Cardiac muscle cell (in vitro differentiated cells and primary cell): ENCODE measurements around the gene DPF3. TPM values are rescaled to one million over a fixed set of nuclear protein-coding genes. Genes with fewer than 3 reads are reported as not detected.

ENCODE experiments used
- DNase-seq, 2 donors: peaks; one replicate each; pipeline versions ENCODE4 v3.0.0 to v3.0.0-alpha.2; 2010 to 2017; ENCODE audit warnings: low read depth in 1 of 2, low spot score in 1 of 2
- H3K27ac ChIP-seq: fragments of 200-600 bp; sonication (generic); 2 replicates; pipeline ENCODE4 v1.5.1; 2016
- H3K27me3 ChIP-seq: fragments of 200-600 bp; sonication (generic); 2 replicates; pipeline ENCODE4 v1.6.0; 2016; ENCODE audit warnings: control low read depth
- H3K36me3 ChIP-seq: fragments of 200-600 bp; sonication (generic); 2 replicates; pipeline ENCODE4 v1.5.1; 2016; ENCODE audit warnings: control low read depth
- H3K4me1 ChIP-seq: fragments of 200-600 bp; sonication (generic); 2 replicates; pipeline ENCODE4 v1.8.1; 2017; ENCODE audit warnings: low read depth, mild to moderate bottlenecking, mixed run types
- H3K4me3 ChIP-seq: fragments of 200-600 bp; sonication (generic); 2 replicates; pipeline ENCODE4 v1.5.1; 2016; ENCODE audit warnings: mild to moderate bottlenecking
- H3K9me3 ChIP-seq: fragments of 200-600 bp; sonication (generic); 2 replicates; pipeline ENCODE4 v1.5.1; 2017; ENCODE audit warnings: low read depth, mild to moderate bottlenecking, control low read depth
- CTCF ChIP-seq: IDR thresholded peaks from 2 replicates; pipeline ENCODE4 v1.5.1; 2012; ENCODE audit warnings: low read depth, mild to moderate bottlenecking, low read length
- polyA plus RNA-seq: library from polyadenylated mRNA; unstranded; fragments of >200 nt; fragmentation: Nextera tagmentation; extraction: Ambion mirVana; gene quantifications from 2 replicates; pipeline ENCODE4 v1.2.1, GENCODE V29; 2016
- total RNA-seq: library from RNA; depleted of rRNA; stranded (reverse); fragments of >200 nt; gene quantifications from 2 replicates; pipeline ENCODE4 v1.2.3, GENCODE V29; 2016

The DPF3 gene
- total and polyA plus RNA-seq, 2 experiments from 2014 or later = 25.9 to 84.8 TPM

- DNase-seq = no peak
- Histone ChIP-seq H3K27ac (no peak overlapping the region), H3K36me3 (no peaks in the 10 kb centered on the region), H3K4me3 (no peak overlapping the region), H3K27me3 (no peaks in the 10 kb centered on the region), H3K9me3 (no peaks in the 10 kb centered on the region), H3K4me1 (peaks cover 31% of the 10 kb centered on the region)
- TF ChIP-seq CTCF = no peak
Observed at GRCh38 chr14:72774141-72774540, 119.8 kb downstream of the DPF3 start.

GRCh38 chr14:72771561-72771960 is 122.3 kb downstream of the DPF3 start:
- Histone ChIP-seq H3K4me1 (peaks cover 23% of the 10 kb centered on the region), H3K27me3 (no peaks in the 10 kb centered on the region), H3K4me3 (no peak overlapping the region), H3K9me3 (no peaks in the 10 kb centered on the region), H3K36me3 (no peaks in the 10 kb centered on the region), H3K27ac (no peak overlapping the region)
- DNase-seq = no peak
- no peak for TF ChIP-seq CTCF

DNA sequence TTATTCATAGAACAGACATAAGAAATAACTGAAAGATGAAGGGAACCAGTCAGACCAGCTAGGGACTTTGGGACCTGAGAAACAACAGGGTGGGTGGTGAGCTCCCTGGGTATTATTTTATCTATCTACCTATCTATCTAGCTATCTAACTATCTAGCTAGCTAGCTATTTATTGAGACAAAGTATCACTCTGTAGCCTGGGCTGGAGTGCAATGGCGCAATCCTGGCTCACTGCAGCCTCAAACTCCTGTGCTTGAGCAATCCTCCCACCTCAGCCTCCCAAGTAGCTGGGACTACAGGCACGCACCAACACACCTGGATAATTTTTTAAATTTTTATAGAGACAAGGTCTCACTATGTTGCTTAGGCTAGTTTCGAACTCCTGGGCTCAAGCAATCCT is 127.6 kb downstream of the DPF3 start:
- Histone ChIP-seq H3K27ac (no peak overlapping the region), H3K9me3 (no peaks in the 10 kb centered on the region), H3K36me3 (peaks cover 4% of the 10 kb centered on the region), H3K4me1 (no peaks in the 10 kb centered on the region), H3K27me3 (no peaks in the 10 kb centered on the region), H3K4me3 (no peak overlapping the region)
- DNase-seq = no peak
- TF ChIP-seq CTCF = no peak

- Histone ChIP-seq H3K27me3 (no peaks in the 10 kb centered on the region), H3K4me1 (no peaks in the 10 kb centered on the region), H3K36me3 (peaks cover 4% of the 10 kb centered on the region), H3K4me3 (no peak overlapping the region), H3K27ac (peak overlapping the region; percentile 19), H3K9me3 (peaks cover 6% of the 10 kb centered on the region)
- no peak for TF ChIP-seq CTCF
- DNase-seq = no peak
Observed at GRCh38 chr14:72763892-72764291, 130.0 kb downstream of the DPF3 start.

- Histone ChIP-seq H3K27me3 (no peaks in the 10 kb centered on the region), H3K4me1 (peaks cover 11% of the 10 kb centered on the region), H3K36me3 (no peaks in the 10 kb centered on the region), H3K27ac (no peak overlapping the region), H3K4me3 (no peak overlapping the region), H3K9me3 (peaks cover 6% of the 10 kb centered on the region)
- DNase-seq = no peak
- no peak for TF ChIP-seq CTCF
Observed at GRCh38 chr14:72759670-72760069, 134.2 kb downstream of the DPF3 start.

DNA sequence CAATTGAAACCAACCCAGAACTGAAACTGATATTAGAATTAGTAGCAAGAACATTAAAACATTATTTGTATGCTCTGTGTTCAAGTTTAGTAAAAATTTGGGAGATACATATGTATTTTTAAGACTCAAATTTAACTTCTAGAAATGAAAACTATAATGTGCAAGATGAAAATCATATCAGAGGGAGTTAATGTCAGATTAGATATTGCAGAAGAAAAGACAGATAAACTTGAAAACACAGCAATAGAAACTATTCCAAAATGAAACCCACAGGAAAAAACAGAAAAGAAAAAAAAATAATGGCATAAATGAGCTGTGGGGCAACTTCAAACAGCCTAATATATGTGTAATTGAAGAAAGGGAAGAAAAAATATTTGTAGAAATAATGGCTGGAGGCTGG is 134.9 kb downstream of the DPF3 start:
- Histone ChIP-seq H3K4me3 (no peak overlapping the region), H3K36me3 (no peaks in the 10 kb centered on the region), H3K27ac (no peak overlapping the region), H3K27me3 (no peaks in the 10 kb centered on the region), H3K9me3 (peaks cover 6% of the 10 kb centered on the region), H3K4me1 (peaks cover 11% of the 10 kb centered on the region)
- no peak for DNase-seq
- no peak for TF ChIP-seq CTCF
